Gastrocnemius medialis (tissue), 4 donors: ENCODE measurements around the gene ST7.

Source experiments
- POLR2A ChIP-seq, 2 donors: fragments of 450-650 bp; IDR thresholded peaks; one replicate each; pipeline ENCODE4 v1.6.1; 2017; ENCODE audit warnings: antibody characterized with exemption in 2 of 2, mild to moderate bottlenecking in 2 of 2, moderate library complexity in 2 of 2
- TF ChIP-seq, protein P1 (sequence below), 5 experiments: fragments of 450-650 bp in 3 of 5; fragments of 200-600 bp in 2 of 5; sonication (generic) in 2 of 5; IDR thresholded peaks in 4 of 5; conservative IDR thresholded peaks in 1 of 5; 1 replicate in 4 of 5; 2 replicates in 1 of 5; pipeline ENCODE4 v1.5.1; 2016 to 2019; ENCODE audit warnings: antibody characterized with exemption in 5 of 5, mild to moderate bottlenecking in 3 of 5, moderate library complexity in 3 of 5

DNA sequence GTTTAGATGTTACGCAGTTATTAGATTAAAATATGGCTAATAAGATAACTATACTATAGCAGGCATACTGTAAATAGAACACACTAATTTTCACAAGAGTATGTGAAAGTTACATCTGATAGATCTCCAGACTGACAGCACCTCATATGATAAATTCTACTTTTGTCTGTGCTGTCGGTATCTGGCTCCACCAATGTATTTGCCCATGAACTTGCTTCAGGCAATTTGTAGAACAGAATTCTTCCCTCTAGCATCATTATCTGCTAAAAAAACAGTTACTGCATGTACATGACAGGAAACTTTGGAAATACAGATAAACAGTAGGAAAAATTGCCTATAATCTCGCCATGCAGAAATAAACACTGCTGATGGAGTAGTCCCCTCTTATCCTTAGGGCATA lies 231.8 kb downstream of the ST7 start:
- TF ChIP-seq, protein P1, sequence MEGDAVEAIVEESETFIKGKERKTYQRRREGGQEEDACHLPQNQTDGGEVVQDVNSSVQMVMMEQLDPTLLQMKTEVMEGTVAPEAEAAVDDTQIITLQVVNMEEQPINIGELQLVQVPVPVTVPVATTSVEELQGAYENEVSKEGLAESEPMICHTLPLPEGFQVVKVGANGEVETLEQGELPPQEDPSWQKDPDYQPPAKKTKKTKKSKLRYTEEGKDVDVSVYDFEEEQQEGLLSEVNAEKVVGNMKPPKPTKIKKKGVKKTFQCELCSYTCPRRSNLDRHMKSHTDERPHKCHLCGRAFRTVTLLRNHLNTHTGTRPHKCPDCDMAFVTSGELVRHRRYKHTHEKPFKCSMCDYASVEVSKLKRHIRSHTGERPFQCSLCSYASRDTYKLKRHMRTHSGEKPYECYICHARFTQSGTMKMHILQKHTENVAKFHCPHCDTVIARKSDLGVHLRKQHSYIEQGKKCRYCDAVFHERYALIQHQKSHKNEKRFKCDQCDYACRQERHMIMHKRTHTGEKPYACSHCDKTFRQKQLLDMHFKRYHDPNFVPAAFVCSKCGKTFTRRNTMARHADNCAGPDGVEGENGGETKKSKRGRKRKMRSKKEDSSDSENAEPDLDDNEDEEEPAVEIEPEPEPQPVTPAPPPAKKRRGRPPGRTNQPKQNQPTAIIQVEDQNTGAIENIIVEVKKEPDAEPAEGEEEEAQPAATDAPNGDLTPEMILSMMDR (IDR thresholded peaks at IDR 0.05 in 4 of 5, conservative IDR thresholded peaks at IDR 0.05 in 1 of 5), result no peak
- TF ChIP-seq POLR2A (IDR thresholded peaks at IDR 0.05), result no peak
